NT2/D1 (cell line): Measurements from ENCODE around the gene CD63.

Experiments used
- DNase-seq: peaks from one replicate; pipeline ENCODE4 v3.0.0-alpha.2; 2011; ENCODE audit warnings: low read depth, low spot score
- H3K27me3 ChIP-seq: 2 replicates; pipeline ENCODE4 v1.6.0; 2011; ENCODE audit warnings: mild to moderate bottlenecking; ENCODE audit not compliant: insufficient read length, insufficient read depth
- H3K36me3 ChIP-seq: 2 replicates; pipeline ENCODE4 v1.6.1; 2011; ENCODE audit warnings: mild to moderate bottlenecking, low read length, mixed read lengths; ENCODE audit not compliant: insufficient read depth, insufficient read length
- H3K4me1 ChIP-seq: 2 replicates; pipeline ENCODE4 v1.5.1; 2011; ENCODE audit not compliant: insufficient read depth, insufficient read length
- H3K4me3 ChIP-seq: 2 replicates; pipeline ENCODE4 v1.5.1; 2011; ENCODE audit warnings: low read depth; ENCODE audit not compliant: insufficient read length
- H3K9ac ChIP-seq: 2 replicates; pipeline ENCODE4 v1.6.0; 2011; ENCODE audit warnings: low read depth; ENCODE audit not compliant: insufficient read length
- H3K9me3 ChIP-seq: 2 replicates; pipeline ENCODE4 v1.5.1; 2011; ENCODE audit warnings: mild to moderate bottlenecking, low read length; ENCODE audit not compliant: insufficient read depth
- SUZ12 ChIP-seq: IDR thresholded peaks from 2 replicates; pipeline ENCODE4 v1.6.1; 2011; ENCODE audit not compliant: insufficient read length, insufficient read depth; ENCODE audit errors: extremely low read depth
- YY1 ChIP-seq: IDR thresholded peaks from 2 replicates; pipeline ENCODE4 v1.6.1; 2011; ENCODE audit not compliant: insufficient read length, insufficient read depth
- ZNF274 ChIP-seq: IDR thresholded peaks from 2 replicates; pipeline ENCODE4 v1.6.1; 2011; ENCODE audit warnings: mild to moderate bottlenecking, low read depth, low read length

Gene CD63

GRCh38 chr12:55712700-55713415 lies 16.0 kb downstream of the CD63 start:
- H3K4me3 ChIP-seq: no peak overlapping the region
- no peaks in the 10 kb centered on the region for H3K9me3 ChIP-seq
- H3K27me3 ChIP-seq: peaks cover 27% of the 10 kb centered on the region
- no peak for DNase-seq
- TF ChIP-seq ZNF274: no peak
- TF ChIP-seq YY1: no peak
- no peak for TF ChIP-seq SUZ12
- H3K4me1 ChIP-seq: peaks cover 14% of the 10 kb centered on the region
- no peak overlapping the region for H3K9ac ChIP-seq
- no peaks in the 10 kb centered on the region for H3K36me3 ChIP-seq

- Histone ChIP-seq H3K36me3 (no peaks in the 10 kb centered on the region), H3K9me3 (no peaks in the 10 kb centered on the region), H3K4me1 (peaks cover 7% of the 10 kb centered on the region), H3K27me3 (peaks cover 32% of the 10 kb centered on the region), H3K4me3 (no peak overlapping the region), H3K9ac (no peak overlapping the region)
- no peak for DNase-seq
- no peak for TF ChIP-seq ZNF274
- TF ChIP-seq YY1: no peak
- no peak for TF ChIP-seq SUZ12
Measured at GRCh38 chr12:55711786-55712553, 16.8 kb downstream of the CD63 start.

GRCh38 chr12:55708695-55709233 lies 20.0 kb downstream of the CD63 start:
- Histone ChIP-seq H3K36me3 (peaks cover 4% of the 10 kb centered on the region), H3K27me3 (peaks cover 38% of the 10 kb centered on the region), H3K4me1 (peaks cover 9% of the 10 kb centered on the region), H3K4me3 (peak overlapping the region; percentile 57), H3K9me3 (no peaks in the 10 kb centered on the region), H3K9ac (peak overlapping the region; percentile 77)
- DNase-seq: no peak
- TF ChIP-seq ZNF274: no peak
- no peak for TF ChIP-seq YY1
- no peak for TF ChIP-seq SUZ12

GRCh38 chr12:55707841-55708694 lies 20.7 kb downstream of the CD63 start, which contains the start of gene ITGA7:
ITGA7 (minus strand) TSS chr12:55707904; CDS start chr12:55707682, 222 bp downstream.
- peaks cover 37% of the 10 kb centered on the region for H3K27me3 ChIP-seq
- peak within 1 kb of the TSS; percentile 91 for H3K9ac ChIP-seq
- peaks cover 4% of the 10 kb centered on the region for H3K36me3 ChIP-seq
- DNase-seq: peak; percentile 92
- H3K4me3 ChIP-seq: peak within 1 kb of the TSS; percentile 86
- peaks cover 9% of the 10 kb centered on the region for H3K4me1 ChIP-seq
- TF ChIP-seq YY1 (no peak), ZNF274 (no peak), SUZ12 (no peak)
- no peaks in the 10 kb centered on the region for H3K9me3 ChIP-seq

- DNase-seq: no peak
- H3K9ac ChIP-seq: peak overlapping the region; percentile 91
- H3K9me3 ChIP-seq: no peaks in the 10 kb centered on the region
- peaks cover 28% of the 10 kb centered on the region for H3K27me3 ChIP-seq
- peaks cover 9% of the 10 kb centered on the region for H3K36me3 ChIP-seq
- peak overlapping the region; percentile 86 for H3K4me3 ChIP-seq
- H3K4me1 ChIP-seq: peaks cover 9% of the 10 kb centered on the region
- no peak for TF ChIP-seq YY1
- TF ChIP-seq ZNF274: no peak
- no peak for TF ChIP-seq SUZ12
Measured at GRCh38 chr12:55707219-55707671, 21.6 kb downstream of the CD63 start.

- Histone ChIP-seq H3K4me3 (peak overlapping the region; percentile 86), H3K9ac (peak overlapping the region; percentile 91), H3K9me3 (no peaks in the 10 kb centered on the region), H3K4me1 (peaks cover 9% of the 10 kb centered on the region), H3K27me3 (peaks cover 24% of the 10 kb centered on the region), H3K36me3 (peaks cover 9% of the 10 kb centered on the region)
- DNase-seq: no peak
- TF ChIP-seq ZNF274 (no peak), SUZ12 (no peak), YY1 (no peak)
Measured at GRCh38 chr12:55706568-55707218, 22.1 kb downstream of the CD63 start.
